ENCODE measurements around the gene MRTFB.

DNA sequence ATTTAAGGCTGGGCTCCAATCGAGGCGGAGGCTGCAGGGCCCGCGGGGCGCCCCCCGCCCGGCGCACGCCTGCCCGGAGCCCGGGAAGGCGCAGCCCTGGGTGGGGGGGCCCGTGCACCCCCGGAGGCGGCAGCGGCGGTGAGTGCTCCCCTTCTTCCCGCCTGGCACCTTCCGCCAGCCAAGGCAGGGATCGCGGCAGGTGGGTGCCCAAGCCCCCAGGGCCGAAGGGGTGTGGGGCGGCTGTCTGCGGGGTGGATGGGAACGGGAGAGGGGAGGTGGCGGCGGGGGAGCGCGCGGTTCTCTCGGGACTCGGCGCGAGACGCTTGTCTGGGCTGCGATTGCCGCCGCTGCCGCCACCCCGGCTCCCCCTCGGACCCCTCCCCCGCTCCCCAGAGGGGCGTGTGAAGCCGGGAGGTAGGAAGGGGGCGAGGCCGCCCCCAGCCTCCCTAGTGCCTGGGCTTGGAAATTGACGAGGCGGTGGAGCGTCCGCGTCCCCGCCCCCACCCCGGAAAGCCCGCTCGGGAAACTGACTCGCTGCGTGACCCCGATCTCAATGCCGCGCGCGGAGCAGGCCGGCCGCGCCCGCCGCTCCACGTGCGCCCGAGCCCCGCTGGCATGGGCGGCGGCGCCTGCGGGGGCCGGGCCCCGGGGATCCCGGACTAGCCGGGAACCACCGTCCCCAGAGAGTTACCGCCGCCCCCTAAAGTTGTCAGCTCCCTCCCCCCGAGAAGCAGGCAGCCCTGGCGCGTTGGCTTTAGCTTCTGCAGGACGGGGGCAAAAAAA, 231.5 kb downstream of the MRTFB start:
- TF ChIP-seq POLR2A (IDR thresholded peaks at IDR 0.05; ENCODE audit: low read length) (no peak), GATA1 (IDR thresholded peaks at IDR 0.05; ENCODE audit: low read depth, low read length) (no peak)

All from erythroblast (primary cell).